HG03025 (cell line): Measurements from ENCODE around the gene COL18A1.

Source experiments
- ATAC-seq: cut with Tn5 transposase; IDR thresholded peaks from one replicate; pipeline ENCODE4 v1.9.1; 2021; ENCODE audit warnings: mild to moderate bottlenecking, moderate library complexity; ENCODE audit not compliant: unreplicated experiment, low FRiP score

Gene COL18A1

DNA sequence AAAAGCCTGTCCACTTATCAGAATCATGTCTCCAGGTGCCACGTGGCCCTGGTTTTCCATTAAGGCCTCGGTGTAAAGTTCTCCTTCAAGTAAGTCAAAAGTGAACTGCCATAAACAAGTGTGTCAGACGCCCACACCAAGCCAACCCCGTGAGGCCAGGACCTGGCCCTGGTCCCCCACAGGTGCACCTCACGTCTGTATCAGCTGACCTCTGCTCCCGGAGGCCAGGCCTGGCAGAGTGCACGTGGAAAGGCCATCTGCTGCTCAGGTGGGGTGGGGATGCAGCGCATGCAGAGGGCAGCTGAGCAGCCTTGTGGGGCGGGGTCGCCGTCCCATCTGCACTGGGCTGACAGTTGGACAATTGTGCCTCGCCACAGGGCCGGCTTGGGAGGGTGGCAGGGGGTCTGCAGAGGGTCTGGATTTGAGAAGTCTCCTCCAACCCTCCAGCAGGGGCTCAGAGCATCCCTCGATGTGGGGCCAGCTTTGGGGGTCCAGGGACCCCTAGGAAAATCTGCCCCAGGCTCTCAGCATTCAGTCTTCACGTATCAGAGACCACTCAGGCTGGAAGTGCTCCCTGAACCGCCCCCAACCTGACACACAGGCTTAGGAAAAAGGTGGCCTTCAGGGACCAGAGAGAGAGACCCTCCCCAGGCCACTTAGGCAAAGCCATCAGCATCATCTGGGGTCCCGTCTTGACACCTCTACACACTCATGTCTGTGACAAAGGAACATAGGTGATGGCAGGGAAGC is 134.3 kb downstream of the COL18A1 start:
- ATAC-seq: no peak

- no peak for ATAC-seq
Observed at GRCh38 chr21:45539796-45540600, 135.0 kb downstream of the COL18A1 start.

DNA sequence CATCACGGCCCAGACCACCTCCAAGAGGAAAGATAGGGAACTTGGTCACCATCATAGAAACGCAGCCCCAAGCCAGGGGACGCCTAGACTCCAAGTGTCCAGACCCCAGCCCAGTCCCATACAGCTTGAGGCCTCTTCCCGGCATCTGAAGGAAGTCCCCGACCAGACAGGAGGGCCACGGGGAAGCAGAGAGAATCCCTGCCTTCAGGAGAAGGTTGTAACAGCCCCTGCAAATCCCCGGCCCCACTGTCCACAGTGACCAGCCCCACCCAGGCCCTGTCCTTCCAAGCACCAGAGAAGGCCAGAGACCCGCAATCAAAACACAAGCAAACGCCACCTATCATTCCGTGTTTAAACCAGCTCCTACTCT is 135.6 kb downstream of the COL18A1 start:
- ATAC-seq: no peak

DNA sequence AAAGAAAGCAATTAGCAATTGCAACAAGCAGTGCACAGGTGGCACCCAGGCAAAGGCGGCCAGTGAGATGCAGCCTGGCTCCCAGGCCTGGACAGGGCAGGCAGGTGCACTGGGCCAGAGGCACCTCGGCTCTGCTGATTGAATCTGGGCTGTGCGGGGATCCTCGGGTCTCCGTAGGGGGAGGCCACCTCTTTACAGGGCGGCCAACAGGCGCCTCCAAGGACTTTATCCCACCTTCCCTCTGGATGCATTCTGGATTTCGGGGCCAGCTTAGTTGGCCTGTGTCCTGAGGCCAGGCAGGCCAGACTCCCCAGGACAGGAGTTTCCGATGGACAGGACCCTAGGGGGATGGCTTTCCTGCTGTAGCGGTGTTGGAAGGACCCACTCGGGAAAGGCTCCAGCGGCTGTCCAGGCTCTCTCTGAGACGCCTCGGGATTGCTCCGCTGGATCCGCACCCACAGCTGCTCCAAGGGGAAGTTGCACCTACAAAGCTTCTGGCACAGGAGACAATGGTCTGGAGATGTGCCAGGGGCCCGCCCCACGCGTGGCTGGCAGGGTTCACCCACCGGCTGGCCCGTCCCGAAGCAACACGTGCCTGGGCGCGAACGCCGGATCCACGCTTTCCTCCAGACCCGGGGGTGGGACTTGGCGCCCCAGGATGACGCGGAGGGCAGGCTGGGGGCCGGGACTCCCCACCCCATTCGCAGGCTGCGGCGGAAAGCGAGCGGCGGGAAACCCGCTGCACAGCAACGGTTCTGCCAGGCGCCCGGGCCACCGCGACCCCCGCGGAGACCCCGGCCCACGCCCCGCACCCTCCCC is 136.5 kb downstream of the COL18A1 start:
- no peak for ATAC-seq

DNA sequence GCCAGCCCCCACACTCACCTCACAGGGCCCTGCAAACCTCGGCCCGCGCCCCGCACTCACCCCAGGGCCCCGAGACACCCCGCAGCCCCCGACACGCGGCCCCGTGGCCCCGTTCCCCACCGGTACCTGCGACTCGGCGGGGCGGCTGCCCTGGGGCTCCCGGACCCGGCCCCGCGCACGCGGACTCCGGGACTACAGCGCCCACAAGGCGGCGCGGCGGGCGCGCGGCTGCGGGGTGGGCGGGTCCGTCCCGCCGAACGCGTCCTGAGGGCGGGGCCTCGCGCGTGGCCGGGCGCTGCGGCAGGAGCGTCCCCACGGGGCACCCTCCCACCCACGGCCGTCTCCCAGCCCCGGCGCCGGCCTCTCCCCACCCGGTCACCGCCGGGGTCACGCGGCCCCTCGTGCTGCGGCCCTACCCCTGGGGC is 137.3 kb downstream of the COL18A1 start, which contains the start of gene SLC19A1:
TSS of gene SLC19A1 (minus strand) at position 199 of the 425 bp plus-strand sequence. CDS start 4,481 bp downstream, outside the sequence.
- peak; percentile 52 for ATAC-seq

GRCh38 chr21:45542667-45543370 is 137.9 kb downstream of the COL18A1 start:
- no peak for ATAC-seq

GRCh38 chr21:45543371-45543709 is 138.4 kb downstream of the COL18A1 start:
- ATAC-seq: no peak

- ATAC-seq: no peak
Observed at GRCh38 chr21:45543710-45544448, 138.9 kb downstream of the COL18A1 start.

DNA sequence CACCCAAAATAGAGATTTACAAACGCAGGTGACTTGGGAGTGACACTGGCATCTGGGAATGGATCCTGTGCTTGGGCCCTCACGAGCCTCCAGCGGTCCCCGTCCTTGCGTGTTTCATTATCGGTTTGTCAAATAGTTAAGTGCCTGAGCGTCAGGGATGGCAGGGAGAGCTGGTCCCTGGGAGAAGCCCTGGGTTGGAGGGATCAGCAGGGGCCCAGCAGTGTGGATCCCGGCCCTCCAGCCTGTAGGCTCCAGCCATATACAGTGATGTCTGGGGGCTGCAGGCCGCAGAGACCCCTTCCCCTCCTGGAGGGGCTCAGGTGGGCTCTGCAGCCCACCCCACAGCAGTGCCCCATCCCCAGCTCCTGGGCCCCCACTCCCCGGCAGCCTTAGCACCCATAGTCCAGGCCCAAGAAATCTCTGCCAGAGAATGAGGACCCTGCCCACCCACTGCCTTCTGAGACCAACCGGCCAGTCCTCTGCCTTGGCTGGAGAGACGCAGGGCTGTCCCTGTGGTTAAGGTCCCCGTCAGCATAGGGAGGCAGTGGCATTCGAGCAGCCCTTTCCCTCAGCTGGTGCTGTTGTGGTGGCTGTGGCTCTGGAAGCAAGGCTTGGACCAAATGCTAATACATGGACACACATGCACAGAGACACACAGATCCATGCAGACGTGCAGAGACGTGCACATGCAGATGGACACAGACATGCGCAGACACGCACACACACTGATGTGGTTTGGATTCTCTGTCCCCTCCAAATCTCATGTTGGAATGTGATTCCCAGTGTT is 139.7 kb downstream of the COL18A1 start:
- no peak for ATAC-seq

GRCh38 chr21:45545236-45545570 is 140.2 kb downstream of the COL18A1 start:
- ATAC-seq: no peak

GRCh38 chr21:45545691-45546531 is 140.9 kb downstream of the COL18A1 start:
- no peak for ATAC-seq

DNA sequence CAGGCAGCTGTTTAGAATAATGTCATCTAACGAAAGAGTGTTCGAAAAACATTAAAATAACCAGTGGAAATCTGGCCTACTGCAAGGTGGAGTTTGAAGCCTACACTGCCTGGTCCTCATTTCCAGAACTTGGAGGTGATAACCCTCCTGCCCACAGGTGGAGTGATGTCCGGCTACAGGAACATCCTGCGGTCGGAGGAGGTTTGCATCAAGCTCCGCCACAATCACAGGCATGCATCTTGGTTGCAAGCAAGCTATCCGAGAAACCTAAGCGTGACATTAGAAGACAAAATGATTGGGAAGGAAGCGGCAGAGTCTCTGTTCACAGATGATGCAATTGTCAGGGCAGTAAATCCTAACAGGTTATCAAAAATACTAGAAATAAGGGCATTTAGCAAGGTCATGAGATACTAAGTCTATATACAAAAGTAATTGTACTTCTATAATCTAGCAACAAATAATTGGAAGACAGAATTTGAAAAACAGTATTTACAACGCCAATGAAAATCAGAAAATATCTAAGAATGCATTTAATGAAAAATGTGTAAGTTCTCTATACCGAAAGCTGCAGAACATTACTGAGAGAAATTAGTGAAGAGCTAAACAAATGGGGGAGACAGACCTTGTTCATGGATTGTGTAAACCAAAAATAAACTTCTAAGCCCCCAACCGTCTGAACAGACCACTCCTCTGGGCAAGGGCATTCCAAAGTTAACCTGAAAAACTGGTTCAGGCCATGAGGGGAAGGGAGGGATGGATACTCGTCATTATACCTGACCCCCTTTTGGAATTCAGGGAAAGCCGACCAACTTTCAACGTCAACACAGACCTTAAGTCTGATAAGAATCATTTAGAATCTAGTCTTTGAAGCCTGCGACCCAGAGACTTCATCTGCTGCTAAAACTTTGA is 141.9 kb downstream of the COL18A1 start:
- ATAC-seq: no peak

DNA sequence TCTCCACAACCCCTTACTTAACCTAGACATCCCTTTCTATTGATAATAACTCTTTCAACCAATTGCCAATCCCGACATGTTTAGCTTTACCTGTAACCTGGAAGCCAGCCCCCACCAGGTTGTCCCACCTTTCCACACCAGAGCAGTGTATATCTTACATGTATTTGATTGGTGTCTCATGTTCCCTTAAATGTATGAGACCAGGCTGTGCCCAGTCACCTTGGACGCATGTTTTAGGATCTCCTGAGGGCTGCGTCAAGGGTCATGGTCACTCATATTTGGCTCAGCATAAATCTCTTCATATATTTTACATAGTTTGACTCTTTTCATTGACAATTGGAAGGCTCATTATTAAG is 142.6 kb downstream of the COL18A1 start:
- no peak for ATAC-seq

DNA sequence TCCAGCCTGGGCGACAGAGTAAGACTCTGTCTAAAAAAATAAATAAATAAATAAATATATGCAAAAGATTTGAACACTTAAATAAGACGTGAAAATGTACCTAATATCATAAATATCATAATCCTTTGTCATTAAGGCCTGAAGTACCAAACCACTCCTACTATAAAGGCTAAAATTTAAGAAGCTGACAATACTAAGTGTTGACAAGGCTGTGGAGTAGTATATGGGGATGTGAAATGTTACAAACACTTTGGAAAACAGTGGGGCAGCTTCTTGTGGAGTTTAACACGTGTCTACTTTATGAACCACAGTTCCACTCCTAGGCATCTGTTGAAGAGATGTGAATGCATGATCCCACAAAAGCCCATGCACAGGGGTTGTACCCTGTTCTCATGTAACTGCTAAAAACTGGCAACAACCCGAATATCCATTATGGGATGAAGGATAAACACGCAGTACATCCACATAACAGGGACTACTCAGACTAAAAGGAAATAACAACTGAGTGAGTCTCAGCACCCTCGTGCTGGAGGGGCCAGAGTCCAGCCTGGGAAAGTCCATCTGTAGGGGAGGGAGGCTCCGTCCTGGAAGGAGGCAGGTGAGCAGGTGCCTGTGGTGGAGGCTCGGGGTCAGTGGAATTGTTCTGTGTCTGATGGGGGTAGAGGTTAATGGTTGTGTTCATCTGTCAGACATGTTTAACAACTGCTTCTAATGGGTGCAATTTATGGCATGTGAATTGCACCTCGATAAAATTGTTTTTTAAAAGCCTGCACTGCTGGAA is 143.9 kb downstream of the COL18A1 start:
- no peak for ATAC-seq

DNA sequence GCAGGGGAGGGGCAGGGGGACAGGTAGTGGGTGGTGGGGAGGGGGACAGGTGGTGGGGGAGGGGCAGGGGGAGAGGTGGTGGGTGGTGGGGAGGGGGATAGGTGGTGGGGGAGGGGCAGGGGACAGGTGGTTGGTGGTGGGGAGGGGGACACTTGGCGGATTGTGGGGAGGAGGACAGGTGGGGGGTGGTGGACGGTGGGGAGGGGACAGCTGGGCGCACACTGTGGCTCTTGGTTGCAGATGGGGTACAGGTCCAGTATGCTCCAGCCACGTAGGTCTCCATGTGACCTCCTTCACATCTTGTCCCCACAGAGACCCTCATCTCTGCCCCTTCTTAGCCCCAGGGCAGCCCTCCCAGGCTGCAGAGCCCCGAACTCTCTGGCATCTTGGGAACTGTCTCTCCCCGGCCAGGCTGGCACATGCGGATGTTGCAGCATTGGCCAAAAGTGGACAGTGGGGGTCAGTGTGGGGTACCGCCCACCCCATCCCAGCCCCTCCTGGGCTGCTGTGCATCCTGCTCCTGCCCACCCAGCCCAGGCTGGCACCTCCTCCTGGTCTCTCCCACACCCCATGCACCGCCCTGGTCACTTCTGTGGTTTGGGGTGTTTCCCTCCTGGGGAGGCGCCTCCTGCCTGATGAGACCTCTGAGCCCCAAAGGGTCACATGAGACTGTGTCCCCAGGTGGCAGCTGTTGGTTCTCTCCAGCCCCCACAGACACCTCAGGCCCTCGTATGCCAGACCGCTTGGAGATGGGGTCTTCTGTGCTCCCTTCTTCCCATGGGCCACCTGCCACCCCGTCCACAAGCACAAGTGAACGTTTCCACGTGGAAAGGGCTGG is 144.9 kb downstream of the COL18A1 start:
- no peak for ATAC-seq
